VCaP (cell line): Measurements from ENCODE around the gene LDLR.
"Not testable (repeated sequence)": the region's sequence is repeated elsewhere in the genome, so short reads cannot be mapped to it uniquely, and the experiment has no call there.

Experiments
- H3K27ac ChIP-seq: fragments of 450-650 bp; 2 replicates; pipeline ENCODE4 v1.5.1; 2017
- TF ChIP-seq, protein P1 (sequence below): fragments of 450-650 bp; conservative IDR thresholded peaks from 2 replicates; pipeline ENCODE4 v1.5.1; 2017; ENCODE audit warnings: mild to moderate bottlenecking, moderate library complexity

Gene LDLR

DNA sequence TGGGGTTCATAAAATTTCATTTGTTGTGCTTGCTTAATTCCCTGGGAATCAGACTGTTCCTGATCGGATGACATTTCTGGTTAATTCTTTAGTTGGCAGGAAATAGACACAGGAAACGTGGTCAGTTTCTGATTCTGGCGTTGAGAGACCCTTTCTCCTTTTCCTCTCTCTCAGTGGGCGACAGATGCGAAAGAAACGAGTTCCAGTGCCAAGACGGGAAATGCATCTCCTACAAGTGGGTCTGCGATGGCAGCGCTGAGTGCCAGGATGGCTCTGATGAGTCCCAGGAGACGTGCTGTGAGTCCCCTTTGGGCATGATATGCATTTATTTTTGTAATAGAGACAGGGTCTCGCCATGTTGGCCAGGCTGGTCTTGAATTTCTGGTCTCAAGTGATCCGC is 10.8 kb downstream of the LDLR start:
- TF ChIP-seq, protein P1, sequence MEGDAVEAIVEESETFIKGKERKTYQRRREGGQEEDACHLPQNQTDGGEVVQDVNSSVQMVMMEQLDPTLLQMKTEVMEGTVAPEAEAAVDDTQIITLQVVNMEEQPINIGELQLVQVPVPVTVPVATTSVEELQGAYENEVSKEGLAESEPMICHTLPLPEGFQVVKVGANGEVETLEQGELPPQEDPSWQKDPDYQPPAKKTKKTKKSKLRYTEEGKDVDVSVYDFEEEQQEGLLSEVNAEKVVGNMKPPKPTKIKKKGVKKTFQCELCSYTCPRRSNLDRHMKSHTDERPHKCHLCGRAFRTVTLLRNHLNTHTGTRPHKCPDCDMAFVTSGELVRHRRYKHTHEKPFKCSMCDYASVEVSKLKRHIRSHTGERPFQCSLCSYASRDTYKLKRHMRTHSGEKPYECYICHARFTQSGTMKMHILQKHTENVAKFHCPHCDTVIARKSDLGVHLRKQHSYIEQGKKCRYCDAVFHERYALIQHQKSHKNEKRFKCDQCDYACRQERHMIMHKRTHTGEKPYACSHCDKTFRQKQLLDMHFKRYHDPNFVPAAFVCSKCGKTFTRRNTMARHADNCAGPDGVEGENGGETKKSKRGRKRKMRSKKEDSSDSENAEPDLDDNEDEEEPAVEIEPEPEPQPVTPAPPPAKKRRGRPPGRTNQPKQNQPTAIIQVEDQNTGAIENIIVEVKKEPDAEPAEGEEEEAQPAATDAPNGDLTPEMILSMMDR, result no peak
- H3K27ac ChIP-seq, result no peak overlapping the region

DNA sequence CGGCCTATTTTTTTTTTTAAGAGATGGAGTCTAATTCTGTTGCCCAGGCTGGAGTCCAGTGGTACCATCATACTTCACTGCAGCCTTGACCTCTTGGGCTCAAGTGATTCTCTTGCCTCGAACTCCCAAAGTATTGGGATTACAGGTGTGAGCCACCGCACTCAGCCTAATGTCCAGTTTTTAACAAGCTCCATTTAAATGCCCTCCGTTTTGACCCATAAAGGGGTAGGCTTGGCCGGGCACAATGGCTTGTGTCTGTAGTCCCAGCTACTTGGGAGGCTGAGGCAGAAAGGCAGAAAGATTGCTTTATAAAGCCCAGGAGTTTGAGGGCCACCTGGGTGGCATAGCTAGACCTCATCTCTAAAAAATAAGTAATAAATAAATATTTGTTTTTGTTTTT is 11.8 kb downstream of the LDLR start:
- H3K27ac ChIP-seq, result no peak overlapping the region
- TF ChIP-seq, protein P1, result no peak

DNA sequence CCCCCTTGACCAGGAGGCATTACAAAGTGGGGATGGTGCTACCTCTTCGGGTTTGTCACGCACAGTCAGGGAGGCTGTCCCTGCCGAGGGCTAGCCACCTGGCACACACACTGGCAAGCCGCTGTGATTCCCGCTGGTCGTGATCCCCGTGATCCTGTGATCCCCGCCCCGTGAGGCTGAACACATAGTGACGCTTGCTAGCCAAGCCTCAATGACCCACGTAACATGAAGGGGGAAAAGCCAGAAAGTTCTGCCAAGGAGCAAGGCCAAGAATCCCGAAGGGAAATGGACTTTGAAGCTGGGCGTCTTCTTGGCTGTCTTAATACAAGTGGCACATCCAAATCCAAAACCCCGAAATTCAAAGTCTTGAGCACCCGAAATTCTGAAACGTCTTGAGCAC is 13.7 kb downstream of the LDLR start:
- TF ChIP-seq, protein P1, result no peak
- H3K27ac ChIP-seq, result no peak overlapping the region

DNA sequence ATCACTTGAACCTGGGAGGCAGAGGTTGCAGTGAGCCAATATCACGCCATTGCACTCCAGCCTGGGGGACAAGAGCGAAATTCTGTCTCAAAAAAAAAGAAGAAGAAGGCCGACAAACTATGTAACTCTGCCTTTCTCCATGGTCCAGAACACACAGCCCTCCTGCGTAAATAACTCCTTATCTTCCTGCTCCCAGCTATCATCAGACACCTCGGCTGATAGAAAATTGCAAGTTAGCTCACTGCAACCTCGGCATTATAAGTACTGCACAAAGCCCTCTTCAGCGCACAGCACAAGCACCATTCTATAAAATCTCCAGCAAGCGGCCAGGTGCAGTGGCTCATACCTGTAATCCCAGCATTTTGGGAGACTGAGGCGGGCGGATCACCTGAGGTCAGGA is 14.4 kb downstream of the LDLR start:
- H3K27ac ChIP-seq, result not testable (repeated sequence)

DNA sequence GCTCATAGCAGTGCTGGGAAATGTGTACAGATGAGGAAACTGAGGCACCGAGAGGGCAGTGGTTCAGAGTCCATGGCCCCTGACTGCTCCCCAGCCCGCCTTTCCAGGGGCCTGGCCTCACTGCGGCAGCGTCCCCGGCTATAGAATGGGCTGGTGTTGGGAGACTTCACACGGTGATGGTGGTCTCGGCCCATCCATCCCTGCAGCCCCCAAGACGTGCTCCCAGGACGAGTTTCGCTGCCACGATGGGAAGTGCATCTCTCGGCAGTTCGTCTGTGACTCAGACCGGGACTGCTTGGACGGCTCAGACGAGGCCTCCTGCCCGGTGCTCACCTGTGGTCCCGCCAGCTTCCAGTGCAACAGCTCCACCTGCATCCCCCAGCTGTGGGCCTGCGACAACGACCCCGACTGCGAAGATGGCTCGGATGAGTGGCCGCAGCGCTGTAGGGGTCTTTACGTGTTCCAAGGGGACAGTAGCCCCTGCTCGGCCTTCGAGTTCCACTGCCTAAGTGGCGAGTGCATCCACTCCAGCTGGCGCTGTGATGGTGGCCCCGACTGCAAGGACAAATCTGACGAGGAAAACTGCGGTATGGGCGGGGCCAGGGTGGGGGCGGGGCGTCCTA is 15.9 kb downstream of the LDLR start:
- no peak overlapping the region for H3K27ac ChIP-seq
- TF ChIP-seq, protein P1, result no peak

DNA sequence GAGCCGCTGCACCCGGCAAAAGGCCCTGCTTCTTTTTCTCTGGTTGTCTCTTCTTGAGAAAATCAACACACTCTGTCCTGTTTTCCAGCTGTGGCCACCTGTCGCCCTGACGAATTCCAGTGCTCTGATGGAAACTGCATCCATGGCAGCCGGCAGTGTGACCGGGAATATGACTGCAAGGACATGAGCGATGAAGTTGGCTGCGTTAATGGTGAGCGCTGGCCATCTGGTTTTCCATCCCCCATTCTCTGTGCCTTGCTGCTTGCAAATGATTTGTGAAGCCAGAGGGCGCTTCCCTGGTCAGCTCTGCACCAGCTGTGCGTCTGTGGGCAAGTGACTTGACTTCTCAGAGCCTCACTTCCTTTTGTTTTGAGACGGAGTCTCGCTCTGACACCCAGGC is 17.2 kb downstream of the LDLR start:
- no peak overlapping the region for H3K27ac ChIP-seq
- TF ChIP-seq, protein P1, result no peak

DNA sequence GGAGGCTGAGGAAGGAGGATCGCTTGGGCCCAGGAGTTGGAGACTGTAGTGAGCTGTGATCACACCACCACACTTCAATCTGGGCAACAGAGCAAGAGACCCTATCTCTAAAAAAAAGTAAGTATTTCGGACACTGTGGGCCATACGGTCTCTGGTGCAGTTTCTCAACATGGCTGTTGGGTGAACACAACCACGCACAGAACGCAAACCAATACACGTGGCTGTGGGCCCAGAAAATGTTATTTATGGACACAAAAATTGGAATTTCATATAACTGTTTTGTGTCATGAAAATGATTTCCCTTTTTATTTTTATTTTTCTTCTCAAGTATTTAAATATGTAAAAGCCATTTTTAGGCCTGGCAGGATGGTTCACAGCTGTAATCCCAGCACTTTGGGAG is 19.5 kb downstream of the LDLR start:
- TF ChIP-seq, protein P1, result no peak
- H3K27ac ChIP-seq, result no peak overlapping the region

DNA sequence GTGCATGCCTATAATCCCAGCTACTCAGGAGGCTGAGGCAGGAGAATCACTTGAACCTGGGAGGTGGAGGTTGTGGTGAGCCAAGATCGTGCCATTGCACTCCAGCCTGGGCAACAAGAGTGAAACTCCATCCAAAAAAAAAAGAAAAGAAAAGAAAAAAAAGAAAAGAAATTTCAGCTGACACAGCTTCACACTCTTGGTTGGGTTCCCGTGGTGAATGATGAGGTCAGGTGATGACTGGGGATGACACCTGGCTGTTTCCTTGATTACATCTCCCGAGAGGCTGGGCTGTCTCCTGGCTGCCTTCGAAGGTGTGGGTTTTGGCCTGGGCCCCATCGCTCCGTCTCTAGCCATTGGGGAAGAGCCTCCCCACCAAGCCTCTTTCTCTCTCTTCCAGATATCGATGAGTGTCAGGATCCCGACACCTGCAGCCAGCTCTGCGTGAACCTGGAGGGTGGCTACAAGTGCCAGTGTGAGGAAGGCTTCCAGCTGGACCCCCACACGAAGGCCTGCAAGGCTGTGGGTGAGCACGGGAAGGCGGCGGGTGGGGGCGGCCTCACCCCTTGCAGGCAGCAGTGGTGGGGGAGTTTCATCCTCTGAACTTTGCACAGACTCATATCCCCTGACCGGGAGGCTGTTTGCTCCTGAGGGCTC is 22.0 kb downstream of the LDLR start:
- TF ChIP-seq, protein P1, result no peak
- no peak overlapping the region for H3K27ac ChIP-seq
